Left cardiac atrium (tissue), 4 donors: ENCODE results near the gene ATP5F1B. TPM values are rescaled to one million over a fixed set of nuclear protein-coding genes. Genes with fewer than 3 reads are reported as not detected.

Source experiments
- ATAC-seq, 2 donors: fragments of 200-7000 bp; cut with Tn5 transposase; one replicate each; pipeline ENCODE4 v1.9.1; 2020; ENCODE audit warnings: mild to moderate bottlenecking in 2 of 2, moderate library complexity in 2 of 2
- DNase-seq: peaks from one replicate; pipeline ENCODE4 v3.0.0-alpha.2; 2020
- intact Hi-C, 2 donors: fragments of 100-400 bp; cut with DNase I; formaldehyde crosslinking; loops; one replicate each; pipeline versions ENCODE4 v1.14.1 to v1.15.1; 2022 to 2023
- total RNA-seq, 2 donors: library from RNA; stranded (reverse); fragmentation: NEBNext Ultra II Directional; extraction: Animal tissue kit (Norgen Biotek cat#: 25700); gene quantifications; one replicate each; pipeline ENCODE4 v1.2.1, GENCODE V29; 2021
- donor health status: DM: no; HTN: yes; CAD: no.
- donor health status: DM: no; HTN: yes; CAD: no; lungs with severe emphysema.
- donor health status: DM: yes; HTN: yes; CAD: no.
- donor health status: Dilated cardiomyopathy.

ATP5F1B gene
- total RNA-seq, 2 donors from 2014 or later = 1,539 to 1,844 TPM

- peak; percentile 88 for ATAC-seq
- intact Hi-C loops = loop anchor here in 1 of 2 donors (5.0 kb wide), 1 partner anchor 108 kb away; the partner anchor contains the start of gene RBMS2
- DNase-seq = peak; percentile 93
Observed at GRCh38 chr12:56630180-56630632, 15.6 kb downstream of the ATP5F1B start, which contains the start of gene BAZ2A. BAZ2A (minus strand) TSS chr12:56630326; CDS start chr12:56617530, 12,796 bp downstream.

DNA sequence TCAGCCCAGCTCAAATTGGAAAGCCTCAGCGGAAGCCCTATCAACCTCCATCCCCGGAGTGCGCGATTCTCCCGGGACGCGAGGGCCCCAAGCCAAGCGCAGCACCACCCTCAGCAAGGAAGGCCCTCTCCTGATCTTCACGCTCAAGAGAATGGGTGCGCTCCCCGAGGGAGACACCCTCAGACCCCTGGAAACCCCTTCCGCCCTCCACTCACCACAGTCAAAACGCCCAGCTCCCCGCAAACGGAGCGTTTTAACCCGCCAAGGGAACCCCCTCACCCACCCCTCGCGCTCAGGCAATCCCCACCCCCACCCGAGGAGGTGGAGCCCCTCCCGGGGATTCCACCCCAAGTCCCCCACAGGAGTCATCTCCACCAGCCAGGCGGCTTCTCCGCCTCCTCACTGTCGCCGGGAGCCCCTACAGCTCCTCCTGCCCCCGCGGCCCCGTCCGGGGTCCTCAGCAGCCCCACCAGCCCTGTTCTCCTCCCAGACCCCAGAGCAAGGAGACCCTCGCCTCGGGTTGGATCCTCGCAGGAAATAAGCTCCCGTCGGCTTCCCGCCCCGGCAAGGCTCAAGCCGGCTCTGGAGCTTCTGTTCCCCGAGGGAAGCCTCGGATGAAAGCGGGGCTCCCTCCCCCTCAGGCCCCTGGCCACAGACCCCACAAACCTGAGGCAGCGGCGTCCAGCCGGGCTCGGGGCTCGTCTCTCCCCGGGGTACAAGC is 16.2 kb downstream of the ATP5F1B start:
- ATAC-seq (peak; percentile 41 to 55), DNase-seq (peak; percentile 46)
- intact Hi-C loops = loop anchor here in 1 of 2 donors (5.0 kb wide), 1 partner anchor 107 kb away; the partner anchor contains the start of gene RBMS2

- intact Hi-C loops = no loop called here
- peak; percentile 76 for DNase-seq
Observed at GRCh38 chr12:56628671-56629458, 16.9 kb downstream of the ATP5F1B start.

DNA sequence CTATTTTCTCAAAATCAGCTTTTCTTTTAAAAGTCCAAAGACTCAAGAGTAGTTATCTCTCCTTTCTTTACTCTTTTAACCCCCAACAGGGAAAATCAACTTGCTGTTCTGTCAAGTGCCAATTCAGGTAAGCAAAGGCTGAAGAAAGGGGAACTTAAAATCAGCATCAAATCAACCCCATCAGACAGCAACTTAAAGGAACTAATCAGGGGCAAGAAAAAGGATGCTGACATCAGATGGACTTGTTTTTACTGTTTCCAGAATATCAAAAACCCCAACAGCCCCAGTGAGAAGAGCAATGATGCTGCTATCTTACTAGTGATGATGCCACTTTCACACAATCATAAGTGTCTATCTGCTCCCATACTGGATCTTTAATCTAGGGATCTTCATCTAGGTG is 19.1 kb downstream of the ATP5F1B start:
- DNase-seq (no peak), ATAC-seq (no peak)
- intact Hi-C loops = no loop called here

More at GRCh38 chr12:56628671-56629458, 16.9 kb downstream of the ATP5F1B start:
- peak; percentile 22 to 38 for ATAC-seq

- intact Hi-C loops = no loop called here
- ATAC-seq (no peak), DNase-seq (no peak)
Observed at GRCh38 chr12:56622535-56622934, 23.2 kb downstream of the ATP5F1B start.

- DNase-seq (no peak), ATAC-seq (peak; percentile 57 to 75)
- intact Hi-C loops = no loop called here
Observed at GRCh38 chr12:56616925-56617324, 28.9 kb downstream of the ATP5F1B start.

DNA sequence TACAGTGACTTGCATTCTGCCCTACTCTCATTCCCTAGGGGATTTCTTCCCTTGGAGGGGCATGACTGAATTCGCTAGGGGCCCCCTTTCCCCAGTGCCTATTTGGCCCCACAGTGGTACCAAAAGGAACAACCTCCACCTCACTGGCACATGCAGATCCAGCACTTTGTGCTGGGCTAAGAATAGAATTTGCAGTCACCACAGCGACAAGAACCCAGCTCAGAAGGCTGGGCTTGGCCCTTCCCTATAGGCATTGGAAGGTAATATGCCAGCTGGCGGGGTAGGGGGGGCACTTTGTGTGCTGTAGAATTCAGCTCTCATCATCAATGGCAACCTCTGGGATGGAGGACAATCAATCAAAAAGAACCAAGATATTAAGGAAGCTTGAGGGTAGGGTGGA is 29.5 kb downstream of the ATP5F1B start:
- intact Hi-C loops = no loop called here
- ATAC-seq (peak; percentile 47 to 77), DNase-seq (no peak)

DNA sequence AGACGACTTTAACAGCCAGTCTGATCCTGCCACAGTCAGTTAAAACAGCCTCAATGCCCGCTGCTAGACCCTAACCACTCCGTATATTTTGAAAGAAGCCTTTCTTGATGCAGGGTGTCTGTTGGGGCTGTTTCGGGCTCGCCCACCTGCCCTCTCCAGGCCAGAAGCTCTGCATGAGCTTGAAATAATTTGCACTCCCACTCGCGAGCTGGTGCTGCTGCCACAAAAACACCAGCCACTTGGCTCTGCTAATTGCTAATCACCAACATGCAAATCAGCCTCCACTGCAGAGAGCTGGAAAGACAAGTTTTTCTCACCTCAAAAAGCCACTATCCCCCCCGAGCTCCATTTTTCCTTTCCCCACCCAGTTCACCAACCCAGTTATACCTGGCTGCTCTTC is 31.2 kb downstream of the ATP5F1B start:
- ATAC-seq (no peak), DNase-seq (no peak)
- intact Hi-C loops = no loop called here

DNA sequence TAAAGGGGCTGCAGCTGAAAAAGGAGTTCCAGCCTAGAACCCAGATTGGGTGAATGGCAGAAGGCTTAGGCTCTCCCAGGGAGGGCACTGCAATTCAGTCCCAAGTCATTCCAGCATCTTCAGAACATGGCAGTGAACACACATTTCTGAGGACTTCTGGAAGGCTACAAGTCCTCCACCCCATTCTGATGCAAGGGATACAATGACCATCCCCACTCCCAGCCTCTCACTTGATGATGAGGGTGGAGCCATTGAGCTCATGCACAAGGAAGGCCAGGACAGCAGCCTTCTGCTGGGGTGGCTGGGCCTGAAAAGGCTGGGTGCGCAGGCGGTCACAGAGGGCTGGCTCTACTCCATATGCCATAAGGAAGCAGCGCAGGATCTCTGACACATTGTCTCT is 41.4 kb downstream of the ATP5F1B start:
- intact Hi-C loops = no loop called here
- DNase-seq (no peak), ATAC-seq (no peak)

- ATAC-seq = no peak
- intact Hi-C loops = no loop called here
Observed at GRCh38 chr12:56602239-56602638, 43.5 kb downstream of the ATP5F1B start.

GRCh38 chr12:56601503-56601902 is 44.3 kb downstream of the ATP5F1B start:
- intact Hi-C loops = no loop called here
- ATAC-seq = peak in 1 of 2 donors; percentile 16
- no peak for DNase-seq

More at GRCh38 chr12:56602239-56602638, 43.5 kb downstream of the ATP5F1B start:
- DNase-seq = no peak

DNA sequence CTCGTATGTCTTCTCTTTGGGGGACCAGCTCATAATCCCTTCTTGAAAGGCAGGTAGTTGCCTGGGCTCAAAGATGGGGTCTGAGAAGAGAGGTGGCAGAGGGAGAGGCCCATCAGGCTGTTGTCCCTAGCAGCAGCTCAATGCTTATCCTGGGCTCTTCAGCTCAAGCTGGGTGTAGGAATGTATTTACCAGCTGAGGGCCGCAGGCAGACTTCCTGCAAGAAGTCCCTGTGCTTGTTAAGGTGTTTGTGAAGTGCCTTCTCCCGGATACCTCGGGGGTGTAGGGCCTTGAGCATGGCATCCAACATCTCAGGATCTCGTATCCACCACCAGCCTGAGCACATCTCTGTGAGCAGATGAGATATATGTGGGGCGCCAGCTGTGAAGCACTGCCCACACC is 45.0 kb downstream of the ATP5F1B start:
- intact Hi-C loops = no loop called here
- DNase-seq = no peak
- ATAC-seq = no peak

- intact Hi-C loops = no loop called here
- DNase-seq = no peak
- no peak for ATAC-seq
Observed at GRCh38 chr12:56599797-56600196, 46.0 kb downstream of the ATP5F1B start.

DNA sequence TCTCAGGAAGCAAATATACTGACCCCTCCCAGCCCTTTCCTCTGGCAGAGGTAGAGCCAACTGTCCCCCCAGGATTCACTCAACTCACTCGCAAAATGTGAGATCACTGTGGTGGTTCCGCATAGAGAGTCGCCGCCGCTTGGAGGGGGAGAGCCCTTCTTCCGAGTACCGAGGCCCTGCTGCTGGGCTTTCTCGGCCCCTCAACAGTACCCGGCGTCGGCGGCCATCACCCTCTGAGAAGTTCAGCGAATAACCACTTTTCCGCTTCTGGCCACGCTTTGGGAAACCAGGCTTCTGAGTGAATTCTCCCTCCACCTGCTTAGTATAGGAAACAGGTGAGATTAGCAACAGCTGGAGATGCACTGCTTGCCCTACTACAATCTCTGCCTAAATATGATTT is 46.7 kb downstream of the ATP5F1B start:
- DNase-seq (no peak), ATAC-seq (no peak)
- intact Hi-C loops = no loop called here

DNA sequence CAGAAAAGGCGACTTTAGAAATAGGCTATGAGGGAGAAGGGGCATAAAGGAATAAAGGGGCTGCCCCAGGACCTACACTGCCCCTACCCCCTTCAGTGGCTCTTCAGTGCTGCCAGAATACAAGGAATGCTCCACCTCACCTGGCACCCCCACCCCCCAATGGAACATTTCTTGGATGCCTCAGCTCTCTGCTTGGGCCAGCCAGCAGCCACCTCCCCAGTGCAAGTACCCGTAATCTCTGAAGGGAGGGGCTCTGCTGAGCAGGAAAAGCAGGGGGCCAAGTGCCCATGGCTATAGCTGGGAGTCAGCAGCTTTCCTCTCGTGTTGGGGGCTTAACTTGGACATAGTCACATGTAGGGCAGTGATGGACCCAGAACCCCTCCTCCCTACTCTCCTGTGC is 49.0 kb downstream of the ATP5F1B start:
- no peak for ATAC-seq
- intact Hi-C loops = no loop called here
- DNase-seq = no peak

GRCh38 chr12:56593909-56594621 is 51.7 kb downstream of the ATP5F1B start:
- peak; percentile 59 to 69 for ATAC-seq
- peak; percentile 49 for DNase-seq
- intact Hi-C loops = no loop called here

DNA sequence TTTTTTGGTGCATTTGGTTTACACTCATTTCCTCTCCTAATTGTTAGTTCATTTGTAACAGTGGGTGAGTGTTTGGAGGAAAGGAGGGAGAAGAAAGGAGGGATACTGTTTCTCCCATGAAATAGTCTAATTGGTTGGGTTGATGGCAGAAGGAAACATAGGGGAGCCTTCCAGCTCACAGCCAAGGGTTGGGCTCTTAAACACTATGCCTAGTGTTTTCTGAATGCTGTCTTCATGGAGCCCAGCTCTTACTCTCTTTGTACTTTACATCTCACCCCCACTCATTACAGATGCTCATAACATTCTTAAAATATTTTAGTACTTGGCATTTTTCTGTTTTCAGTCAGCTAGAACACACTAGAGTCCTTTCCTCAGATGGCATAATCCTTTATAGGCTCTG is 53.8 kb downstream of the ATP5F1B start:
- intact Hi-C loops = no loop called here
- DNase-seq (no peak), ATAC-seq (no peak)

DNA sequence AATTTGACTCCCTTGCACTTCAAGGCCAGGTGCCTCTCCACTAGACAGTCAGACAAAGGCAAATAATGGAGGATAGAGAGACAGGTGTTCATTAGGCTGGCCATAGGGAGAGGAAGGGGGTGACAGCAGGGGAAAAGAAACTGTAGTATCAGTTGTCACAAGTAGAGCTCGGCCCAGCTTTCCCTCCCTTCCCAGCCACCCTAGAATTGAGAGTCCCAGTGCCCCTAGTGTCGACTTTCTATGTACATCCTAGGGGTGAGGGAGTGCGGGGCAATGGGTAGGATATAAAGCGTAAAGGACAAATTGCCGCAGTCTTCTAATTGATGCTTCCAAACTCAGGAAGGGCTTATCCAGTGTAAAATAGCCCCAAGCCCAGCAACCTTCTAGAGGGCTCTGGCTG is 54.7 kb downstream of the ATP5F1B start:
- intact Hi-C loops = no loop called here
- no peak for DNase-seq
- ATAC-seq = no peak

- ATAC-seq (no peak), DNase-seq (no peak)
- intact Hi-C loops = no loop called here
Observed at GRCh38 chr12:56590237-56590830, 55.5 kb downstream of the ATP5F1B start.
